AG09319 (cell line): ENCODE data around the gene ATP11A.

Source experiments
- DNase-seq: peaks from one replicate; pipeline ENCODE4 v3.0.0-alpha.2; 2010; ENCODE audit warnings: low read depth; ENCODE audit errors: extremely low read depth
- TF ChIP-seq, protein P1 (sequence below): IDR thresholded peaks from 2 replicates; pipeline ENCODE4 v1.5.1; 2011; ENCODE audit warnings: low read depth, mild to moderate bottlenecking, inconsistent platforms, low read length, moderate library complexity

Gene ATP11A

DNA sequence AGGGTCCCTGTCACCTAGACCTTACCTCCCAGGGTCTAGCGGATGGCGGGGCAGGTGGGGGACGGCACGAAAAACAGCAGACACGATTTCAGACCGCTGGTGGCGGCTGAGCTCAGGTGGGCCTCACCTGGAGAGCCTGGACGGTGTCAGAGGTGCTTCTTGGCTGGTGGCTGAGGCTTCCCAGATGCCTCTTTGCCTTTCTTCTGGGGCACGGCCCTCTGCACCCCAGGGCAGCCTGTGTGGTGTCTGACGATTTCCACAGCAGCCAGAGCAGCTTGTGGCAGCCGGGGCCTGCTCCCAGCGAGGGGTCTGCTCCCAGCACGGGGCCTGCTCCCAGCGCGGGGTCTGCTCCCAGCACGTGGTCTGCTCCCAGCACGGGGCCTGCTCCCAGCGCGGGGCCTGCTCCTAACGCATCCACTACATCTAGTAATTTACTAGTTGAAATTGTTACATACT lies 66.7 kb downstream of the ATP11A start:
- DNase-seq: no peak
- TF ChIP-seq, protein P1, sequence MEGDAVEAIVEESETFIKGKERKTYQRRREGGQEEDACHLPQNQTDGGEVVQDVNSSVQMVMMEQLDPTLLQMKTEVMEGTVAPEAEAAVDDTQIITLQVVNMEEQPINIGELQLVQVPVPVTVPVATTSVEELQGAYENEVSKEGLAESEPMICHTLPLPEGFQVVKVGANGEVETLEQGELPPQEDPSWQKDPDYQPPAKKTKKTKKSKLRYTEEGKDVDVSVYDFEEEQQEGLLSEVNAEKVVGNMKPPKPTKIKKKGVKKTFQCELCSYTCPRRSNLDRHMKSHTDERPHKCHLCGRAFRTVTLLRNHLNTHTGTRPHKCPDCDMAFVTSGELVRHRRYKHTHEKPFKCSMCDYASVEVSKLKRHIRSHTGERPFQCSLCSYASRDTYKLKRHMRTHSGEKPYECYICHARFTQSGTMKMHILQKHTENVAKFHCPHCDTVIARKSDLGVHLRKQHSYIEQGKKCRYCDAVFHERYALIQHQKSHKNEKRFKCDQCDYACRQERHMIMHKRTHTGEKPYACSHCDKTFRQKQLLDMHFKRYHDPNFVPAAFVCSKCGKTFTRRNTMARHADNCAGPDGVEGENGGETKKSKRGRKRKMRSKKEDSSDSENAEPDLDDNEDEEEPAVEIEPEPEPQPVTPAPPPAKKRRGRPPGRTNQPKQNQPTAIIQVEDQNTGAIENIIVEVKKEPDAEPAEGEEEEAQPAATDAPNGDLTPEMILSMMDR: no peak

DNA sequence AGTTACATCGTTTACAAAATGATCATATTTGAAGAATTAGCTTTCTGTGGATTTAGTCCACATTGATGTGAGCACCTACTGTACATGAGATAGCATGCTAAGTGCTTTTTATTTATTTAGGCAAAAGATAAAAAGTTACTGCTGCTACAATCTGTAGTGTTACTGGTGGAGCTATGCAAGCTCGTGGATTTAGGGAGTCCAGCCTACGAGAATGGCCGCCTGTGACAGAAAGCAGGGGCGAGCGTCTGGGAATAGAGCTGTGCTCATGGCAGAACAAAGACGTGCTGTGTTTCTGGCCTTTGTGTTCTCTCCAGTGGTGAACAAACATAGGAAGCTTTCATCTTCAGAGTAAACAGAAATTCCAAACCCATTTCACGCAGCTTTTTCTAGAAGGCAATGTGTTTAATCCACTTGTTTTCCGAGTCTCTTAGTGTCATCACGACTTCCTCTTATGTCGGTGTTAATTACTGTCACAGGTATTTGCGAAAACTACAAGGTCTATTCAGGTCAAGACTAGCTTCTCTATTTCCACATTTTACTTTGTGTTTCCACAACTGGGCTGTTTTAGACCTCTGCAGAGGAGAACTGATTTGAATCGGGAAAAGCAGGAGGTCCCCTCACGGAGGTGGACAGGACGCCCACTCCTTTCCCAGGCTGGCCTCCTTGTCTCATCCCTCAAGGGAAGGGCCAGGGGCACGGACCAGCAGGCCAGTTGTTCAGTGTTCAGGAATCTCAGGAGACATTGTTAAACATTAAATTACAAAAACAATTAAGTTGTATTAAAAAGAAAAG lies 67.3 kb downstream of the ATP11A start:
- TF ChIP-seq, protein P1: no peak
- no peak for DNase-seq

DNA sequence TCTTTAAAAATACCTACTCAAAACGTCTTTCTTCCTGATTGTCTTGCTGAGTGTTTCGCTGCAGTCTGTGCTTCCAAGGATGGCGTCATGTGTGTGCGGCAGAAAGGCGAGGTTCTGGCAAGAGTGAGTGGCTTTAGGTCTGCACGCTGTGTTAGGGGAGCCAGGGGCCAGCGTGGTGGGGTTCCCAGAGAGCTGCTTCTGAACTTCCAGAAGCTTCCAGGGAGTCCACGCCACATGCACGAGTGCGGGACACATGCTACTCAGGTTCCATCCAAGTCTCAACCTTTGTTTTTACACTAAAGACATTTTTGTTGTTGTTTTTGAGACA lies 67.9 kb downstream of the ATP11A start:
- no peak for DNase-seq
- TF ChIP-seq, protein P1: no peak

DNA sequence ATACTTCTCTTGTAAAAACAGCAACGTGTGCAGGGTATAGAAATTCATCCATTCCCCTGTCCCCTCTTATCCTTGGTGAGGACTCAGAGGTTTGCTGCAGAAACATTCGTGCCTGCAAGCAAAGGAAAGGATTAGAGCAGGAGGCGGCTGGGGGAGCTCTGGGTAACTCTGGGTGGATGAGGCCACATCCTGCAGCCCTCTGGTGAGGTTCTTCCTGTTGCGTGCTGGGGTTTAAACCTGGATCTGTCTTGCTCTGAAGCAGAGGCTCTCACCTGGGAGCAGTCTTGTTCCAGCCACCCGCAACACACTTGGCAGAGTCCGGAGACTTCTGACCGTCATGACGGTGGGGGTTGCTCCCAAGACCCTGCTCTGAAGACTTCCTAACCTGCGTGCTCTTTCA lies 69.2 kb downstream of the ATP11A start:
- no peak for DNase-seq
- TF ChIP-seq, protein P1: no peak

DNA sequence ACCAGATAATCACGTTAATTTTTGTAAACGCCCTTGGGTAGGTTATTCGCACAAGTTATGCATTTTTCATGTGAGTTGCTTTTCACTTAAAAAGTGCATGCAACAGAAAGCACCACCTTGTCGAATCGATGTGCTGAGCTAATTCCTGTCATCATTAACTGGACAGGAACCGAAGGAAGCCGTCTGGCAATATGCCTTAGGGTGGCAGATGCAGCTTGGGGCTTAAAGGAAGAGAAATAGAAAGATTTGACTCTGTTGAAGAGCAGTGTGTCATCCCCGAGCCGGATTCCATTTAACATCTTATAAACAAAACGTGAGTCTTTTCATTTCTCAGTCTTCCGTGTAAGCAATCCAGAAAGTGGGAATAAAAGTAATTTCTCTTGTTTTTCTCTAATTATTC lies 70.0 kb downstream of the ATP11A start:
- TF ChIP-seq, protein P1: no peak
- no peak for DNase-seq

DNA sequence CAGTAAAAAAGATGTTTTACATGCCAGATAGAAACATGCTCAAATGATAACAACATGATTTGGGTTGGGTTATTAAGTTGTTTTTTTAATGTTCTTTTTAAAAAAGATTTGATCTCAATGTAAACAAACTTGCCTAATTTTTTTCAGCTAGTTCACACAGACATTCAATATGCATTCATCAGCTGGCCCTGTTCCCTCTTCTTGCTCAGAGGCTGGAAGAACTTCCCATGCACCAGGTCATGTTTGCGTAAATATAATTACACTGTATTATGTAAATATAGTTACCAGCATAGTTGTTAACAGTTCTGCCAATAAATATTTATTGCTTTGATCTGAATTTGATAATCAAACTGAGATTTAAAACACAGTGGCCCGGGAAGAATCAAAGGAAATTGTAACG lies 70.6 kb downstream of the ATP11A start:
- TF ChIP-seq, protein P1: no peak
- peak; percentile 22 for DNase-seq

DNA sequence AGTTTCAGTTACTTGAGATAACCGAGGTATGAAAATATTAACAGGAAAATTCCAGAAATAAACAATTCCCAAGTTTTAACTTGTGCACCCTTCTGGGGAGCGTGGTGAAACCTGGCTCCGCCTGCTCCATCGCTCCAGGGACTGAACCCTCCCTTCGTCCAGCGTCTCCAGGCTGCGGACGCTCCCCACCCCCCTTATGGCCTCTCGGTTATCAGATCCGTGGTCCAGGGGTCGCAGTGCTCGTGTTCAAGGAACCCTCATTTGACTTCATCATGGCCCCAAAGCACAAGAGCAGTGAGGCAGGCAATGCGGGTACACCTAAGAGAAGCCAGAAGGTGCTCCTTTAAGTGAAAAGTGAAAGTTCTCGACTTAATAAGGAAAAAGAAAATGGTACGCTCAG lies 71.1 kb downstream of the ATP11A start:
- TF ChIP-seq, protein P1: no peak
- no peak for DNase-seq
